Subcutaneous adipose tissue (tissue), 4 donors: ENCODE results near the gene CTSW. TPM values are rescaled to one million over a fixed set of nuclear protein-coding genes. Genes with fewer than 3 reads are reported as not detected.

ENCODE experiments used
- CTCF ChIP-seq: fragments of 450-650 bp; IDR thresholded peaks from one replicate; pipeline ENCODE4 v1.5.1; 2016; ENCODE audit warnings: low read depth, mild to moderate bottlenecking, control low read depth, antibody characterized with exemption, moderate library complexity
- total RNA-seq, 4 donors: library from RNA; depleted of rRNA; stranded (reverse); fragments of >200 nt; gene quantifications; one replicate each; pipeline ENCODE4 v1.1.0, GENCODE V29; 2016

The CTSW gene
- 1 to 10 TPM in 3 of 4 donors, not detected in 1; 1.7 to 5.7 (median 2.9) TPM for total RNA-seq

GRCh38 chr11:65879617-65880016, at the start of gene CTSW:
Gene CTSW, plus strand, starts transcription at chr11:65879837. Its CDS starts 18 bp downstream, at chr11:65879855.
- no peak for TF ChIP-seq CTCF

- TF ChIP-seq CTCF, result no peak
These were observed 46.2 kb upstream of the CTSW start, which contains the start of gene SNX32 for GRCh38 chr11:65833297-65834030. Gene SNX32, plus strand, starts transcription at chr11:65833963. Its CDS starts 103 bp downstream, at chr11:65834066.

- TF ChIP-seq CTCF, result no peak
These were observed 45.4 kb upstream of the CTSW start for GRCh38 chr11:65834202-65834601.

GRCh38 chr11:65842144-65842543, 37.5 kb upstream of the CTSW start:
- TF ChIP-seq CTCF, result no peak

- no peak for TF ChIP-seq CTCF
These were observed 35.8 kb upstream of the CTSW start for GRCh38 chr11:65843811-65844210.

- no peak for TF ChIP-seq CTCF
These were observed 35.3 kb upstream of the CTSW start for GRCh38 chr11:65844231-65844872.

GRCh38 chr11:65847746-65848145, 31.9 kb upstream of the CTSW start:
- TF ChIP-seq CTCF, result no peak
